Bone marrow (tissue), 2 donors: ENCODE data around the gene ECD.
A peak's percentile ranks its signal among the peaks of the same experiment; 100 is the strongest.
"Not testable (repeated sequence)": the region's sequence is repeated elsewhere in the genome, so short reads cannot be mapped to it uniquely, and the experiment has no call there.

Source experiments
- DNase-seq, 2 donors: peaks; one replicate each; lab custom pipeline; 2025; lab: John Stamatoyannopoulos, UW

ECD gene

GRCh38 chr10:73159038-73159648, 8.7 kb downstream of the ECD start:
- DNase-seq = peak in 1 of 2 donors; percentile 59

- no peak for DNase-seq
These were observed 11.8 kb downstream of the ECD start for GRCh38 chr10:73156054-73156453.

GRCh38 chr10:73152009-73152408, 15.8 kb downstream of the ECD start:
- no peak for DNase-seq

GRCh38 chr10:73150633-73151413, 17.0 kb downstream of the ECD start:
- not testable (repeated sequence) for DNase-seq

- DNase-seq = no peak
These were observed 26.2 kb downstream of the ECD start for GRCh38 chr10:73141603-73142002.

- no peak for DNase-seq
These were observed 28.6 kb downstream of the ECD start for GRCh38 chr10:73139251-73139650.

- DNase-seq = no peak
These were observed 31.2 kb downstream of the ECD start for GRCh38 chr10:73136627-73137026.

- no peak for DNase-seq
These were observed 33.1 kb downstream of the ECD start for GRCh38 chr10:73134727-73135126.

GRCh38 chr10:73131913-73132686, 35.7 kb downstream of the ECD start:
- no peak for DNase-seq

GRCh38 chr10:73131301-73131700, 36.5 kb downstream of the ECD start:
- no peak for DNase-seq

- no peak for DNase-seq
These were observed 41.5 kb downstream of the ECD start for GRCh38 chr10:73126343-73126742.

- DNase-seq = no peak
These were observed 47.9 kb downstream of the ECD start for GRCh38 chr10:73119952-73120351.

- DNase-seq = no peak
These were observed 48.4 kb downstream of the ECD start for GRCh38 chr10:73119457-73119856.

- peak in 1 of 2 donors; percentile 11 for DNase-seq
These were observed 49.6 kb downstream of the ECD start for GRCh38 chr10:73117976-73118743.

GRCh38 chr10:73116017-73116416, 51.8 kb downstream of the ECD start:
- DNase-seq = no peak

GRCh38 chr10:73113551-73113950, 54.3 kb downstream of the ECD start:
- no peak for DNase-seq

- not testable (repeated sequence) for DNase-seq
These were observed 55.8 kb downstream of the ECD start for GRCh38 chr10:73112032-73112431.

- peak in 1 of 2 donors; percentile 92 for DNase-seq
These were observed 57.4 kb downstream of the ECD start, which contains the start of gene NUDT13 for GRCh38 chr10:73110345-73110849. Gene NUDT13, plus strand, starts transcription at chr10:73110455. Its CDS starts 3,911 bp downstream, at chr10:73114366.

GRCh38 chr10:73109248-73109652, 58.6 kb downstream of the ECD start:
- not testable (repeated sequence) for DNase-seq

GRCh38 chr10:73106301-73106700, 61.5 kb downstream of the ECD start:
- DNase-seq = no peak

GRCh38 chr10:73099141-73099540, 68.7 kb downstream of the ECD start:
- DNase-seq = no peak

GRCh38 chr10:73097305-73097670, 70.5 kb downstream of the ECD start:
- no peak for DNase-seq
